Ectodermal cell (in vitro differentiated cells): ENCODE measurements around the gene LIMCH1.

Experiments
- H3K27ac ChIP-seq: 2 replicates; pipeline ENCODE4 v1.7.0; 2013; ENCODE audit warnings: mild to moderate bottlenecking, low read depth, low read length; ENCODE audit not compliant: insufficient read depth, poor library complexity, severe bottlenecking
- H3K27me3 ChIP-seq: 2 replicates; pipeline ENCODE4 v1.7.0; 2013; ENCODE audit warnings: mild to moderate bottlenecking, low read length; ENCODE audit not compliant: insufficient read depth, control insufficient read depth, poor library complexity, severe bottlenecking
- H3K36me3 ChIP-seq: one replicate; pipeline ENCODE4 v1.7.0; 2013; ENCODE audit warnings: low read length; ENCODE audit not compliant: control insufficient read depth, insufficient read depth
- H3K4me1 ChIP-seq: one replicate; pipeline ENCODE4 v1.7.0; 2013; ENCODE audit warnings: low read length; ENCODE audit not compliant: control insufficient read depth, insufficient read depth
- H3K4me3 ChIP-seq: 2 replicates; pipeline ENCODE4 v1.7.0; 2013; ENCODE audit warnings: low read depth, low read length, control low read depth; ENCODE audit not compliant: insufficient read depth
- H3K9me3 ChIP-seq: 2 replicates; pipeline ENCODE4 v1.7.0; 2013; ENCODE audit warnings: mild to moderate bottlenecking, low read length, moderate library complexity; ENCODE audit not compliant: control insufficient read depth
- WGBS, 2 experiments: methylation state at CpG; one replicate each; pipeline ENCODE4 v1.1.7; 2013; ENCODE audit warnings: missing lambda C conversion rate in 2 of 2; 5-methylcytosine and 5-hydroxymethylcytosine counted together

The LIMCH1 gene

GRCh38 chr4:41530741-41531140 is 7.2 kb upstream of the LIMCH1 start:
- Histone ChIP-seq H3K4me1 (no peaks in the 10 kb centered on the region), H3K4me3 (no peak overlapping the region), H3K27me3 (no peaks in the 10 kb centered on the region), H3K9me3 (no peaks in the 10 kb centered on the region), H3K36me3 (no peaks in the 10 kb centered on the region), H3K27ac (no peak overlapping the region)
- WGBS, 2 experiments: 95 to 96% methylated on average over 3 to 5 of the region's 5 CpGs

GRCh38 chr4:41532336-41532735 is 5.6 kb upstream of the LIMCH1 start:
- no peaks in the 10 kb centered on the region for H3K27me3 ChIP-seq
- WGBS, 2 experiments: 89 to 92% methylated on average over 7 of the region's 7 CpGs

GRCh38 chr4:41532882-41533281 is 5.1 kb upstream of the LIMCH1 start:
- Histone ChIP-seq H3K4me1 (no peaks in the 10 kb centered on the region), H3K36me3 (no peaks in the 10 kb centered on the region), H3K4me3 (no peak overlapping the region), H3K9me3 (no peaks in the 10 kb centered on the region), H3K27me3 (no peaks in the 10 kb centered on the region), H3K27ac (no peak overlapping the region)
- WGBS, 2 experiments: 95 to 97% methylated on average over 2 of the region's 2 CpGs

More at GRCh38 chr4:41532336-41532735, 5.6 kb upstream of the LIMCH1 start:
- H3K27ac ChIP-seq: no peak overlapping the region
- no peak overlapping the region for H3K4me3 ChIP-seq
- no peaks in the 10 kb centered on the region for H3K9me3 ChIP-seq
- no peaks in the 10 kb centered on the region for H3K36me3 ChIP-seq
- H3K4me1 ChIP-seq: no peaks in the 10 kb centered on the region

- 91% methylated on average over 3 of the region's 3 CpGs for WGBS, 2 experiments
- Histone ChIP-seq H3K4me3 (no peak overlapping the region), H3K4me1 (no peaks in the 10 kb centered on the region), H3K36me3 (no peaks in the 10 kb centered on the region), H3K27me3 (no peaks in the 10 kb centered on the region), H3K27ac (no peak overlapping the region), H3K9me3 (no peaks in the 10 kb centered on the region)
Measured at GRCh38 chr4:41533680-41534079, 4.3 kb upstream of the LIMCH1 start.

- H3K4me3 ChIP-seq: no peak overlapping the region
- H3K4me1 ChIP-seq: no peaks in the 10 kb centered on the region
- H3K9me3 ChIP-seq: no peaks in the 10 kb centered on the region
- no peak overlapping the region for H3K27ac ChIP-seq
- no peaks in the 10 kb centered on the region for H3K36me3 ChIP-seq
- H3K27me3 ChIP-seq: no peaks in the 10 kb centered on the region
Measured at GRCh38 chr4:41534404-41534803, 3.6 kb upstream of the LIMCH1 start.

- H3K27me3 ChIP-seq: no peaks in the 10 kb centered on the region
- no peaks in the 10 kb centered on the region for H3K4me1 ChIP-seq
- no peak overlapping the region for H3K4me3 ChIP-seq
- H3K9me3 ChIP-seq: no peaks in the 10 kb centered on the region
- no peak overlapping the region for H3K27ac ChIP-seq
- WGBS, 2 experiments: 63 to 82% methylated on average over 6 of the region's 6 CpGs
- H3K36me3 ChIP-seq: no peaks in the 10 kb centered on the region
Measured at GRCh38 chr4:41535911-41536371, 2.0 kb upstream of the LIMCH1 start.

- no peaks in the 10 kb centered on the region for H3K4me1 ChIP-seq
- WGBS, 2 experiments: 80 to 100% methylated on average over 1 of the region's 1 CpG
- no peaks in the 10 kb centered on the region for H3K36me3 ChIP-seq
- no peaks in the 10 kb centered on the region for H3K9me3 ChIP-seq
- no peaks in the 10 kb centered on the region for H3K27me3 ChIP-seq
- H3K27ac ChIP-seq: no peak overlapping the region
- no peak overlapping the region for H3K4me3 ChIP-seq
Measured at GRCh38 chr4:41537292-41537890, 566 bp upstream of the LIMCH1 start.

GRCh38 chr4:41538887-41539498 is 1.0 kb downstream of the LIMCH1 start:
- no peaks in the 10 kb centered on the region for H3K27me3 ChIP-seq
- no peak overlapping the region for H3K4me3 ChIP-seq
- H3K4me1 ChIP-seq: no peaks in the 10 kb centered on the region
- H3K27ac ChIP-seq: no peak overlapping the region
- WGBS, 2 experiments: 90 to 93% methylated on average over 12 of the region's 12 CpGs
- H3K9me3 ChIP-seq: no peaks in the 10 kb centered on the region
- no peaks in the 10 kb centered on the region for H3K36me3 ChIP-seq

- H3K27ac ChIP-seq: no peak overlapping the region
Measured at GRCh38 chr4:41539711-41540110, 1.8 kb downstream of the LIMCH1 start.

GRCh38 chr4:41540687-41541086 is 2.7 kb downstream of the LIMCH1 start:
- no peak overlapping the region for H3K27ac ChIP-seq
- H3K27me3 ChIP-seq: no peaks in the 10 kb centered on the region
- no peaks in the 10 kb centered on the region for H3K4me1 ChIP-seq
- WGBS, 2 experiments: 90% methylated on average over 5 of the region's 5 CpGs
- H3K36me3 ChIP-seq: no peaks in the 10 kb centered on the region
- H3K4me3 ChIP-seq: no peak overlapping the region
- H3K9me3 ChIP-seq: no peaks in the 10 kb centered on the region

More at GRCh38 chr4:41539711-41540110, 1.8 kb downstream of the LIMCH1 start:
- Histone ChIP-seq H3K36me3 (no peaks in the 10 kb centered on the region), H3K4me1 (no peaks in the 10 kb centered on the region), H3K4me3 (no peak overlapping the region), H3K9me3 (no peaks in the 10 kb centered on the region), H3K27me3 (no peaks in the 10 kb centered on the region)
